A549 (cell line): ENCODE data around the gene EFCAB11. TPM values are rescaled to one million over a fixed set of nuclear protein-coding genes. Genes with fewer than 3 reads are reported as not detected.
"Not testable (repeated sequence)": the region's sequence is repeated elsewhere in the genome, so short reads cannot be mapped to it uniquely, and the experiment has no call there.

ENCODE experiments used
- ATAC-seq, 2 experiments: fragments of 200-7000 bp in 1 of 2; fragments of >200 bp in 1 of 2; cut with Nextera tagmentation in 1 of 2; cut with Tn5 transposase in 1 of 2; 3 replicates each; pipeline versions ENCODE4 v1.8.0 to v1.9.1; 2018 to 2020; ENCODE audit warnings: mild to moderate bottlenecking in 1 of 2, moderate library complexity in 1 of 2
- CTCF ChIA-PET: fragments of 300-600 bp; sonication (Branson Sonifier 250); formaldehyde crosslinking; extraction: SDS; loops from one replicate; lab custom pipeline; 2021; ENCODE audit warnings: antibody characterized with exemption, inconsistent platforms; lab: Yijun Ruan, JAX
- POLR2A ChIA-PET: fragments of 350-600 bp; formaldehyde crosslinking; extraction: SDS; loops from one replicate; lab custom pipeline; 2021; ENCODE audit warnings: antibody characterized with exemption, inconsistent platforms; lab: Yijun Ruan, JAX
- DNase-seq, 2 experiments: peaks; one replicate each; pipeline versions ENCODE4 v3.0.0 to v3.0.0-alpha.2; 2011 to 2016; ENCODE audit warnings: low read depth in 1 of 2, low spot score in 1 of 2
- FAIRE-seq: peaks from 2 replicates; lab custom pipeline; 2011; peaks lifted over from hg19 to GRCh38; lab: Jason Lieb, UNC
- H3K27ac ChIP-seq, 2 experiments: fragments of >200 bp; sonication (Bioruptor Twin); formaldehyde crosslinking; 3 replicates each; pipeline ENCODE4 v1.5.1; 2016 to 2017
- H3K4me1 ChIP-seq: fragments of >200 bp; sonication (Bioruptor Twin); formaldehyde crosslinking; 3 replicates; pipeline ENCODE4 v1.6.1; 2016
- H3K4me2 ChIP-seq: fragments of >200 bp; sonication (Bioruptor Twin); formaldehyde crosslinking; 3 replicates; pipeline ENCODE4 v1.6.1; 2016
- H3K4me3 ChIP-seq: fragments of >200 bp; sonication (Bioruptor Twin); formaldehyde crosslinking; 3 replicates; pipeline ENCODE4 v1.5.1; 2016
- H3K9me3 ChIP-seq: fragments of >200 bp; sonication (Bioruptor Twin); formaldehyde crosslinking; 3 replicates; pipeline ENCODE4 v1.6.1; 2016
- BHLHE40 ChIP-seq: IDR thresholded peaks from 2 replicates; pipeline ENCODE4 v1.6.1; 2012; ENCODE audit warnings: low read depth, low read length, inconsistent platforms
- CBX8 ChIP-seq: fragments of 200-600 bp; sonication (generic); IDR thresholded peaks from 2 replicates; pipeline ENCODE4 v1.6.1; 2016
- HDAC2 ChIP-seq: fragments of 200-600 bp; sonication (generic); IDR thresholded peaks from 2 replicates; pipeline ENCODE4 v1.6.1; 2016
- HOXA7 ChIP-seq: fragments of 250-450 bp; sonication (Bioruptor Pico); IDR thresholded peaks from 2 replicates; pipeline ENCODE4 v1.5.0; 2020; ENCODE audit warnings: mild to moderate bottlenecking, moderate library complexity
- JUNB ChIP-seq: fragments of >200 bp; sonication (Bioruptor Twin); formaldehyde crosslinking; IDR thresholded peaks from 2 replicates; pipeline ENCODE4 v1.6.1; 2016
- NPAS2 ChIP-seq: fragments of 250-450 bp; sonication (Bioruptor Pico); IDR thresholded peaks from 2 replicates; pipeline ENCODE4 v1.8.0; 2022; ENCODE audit warnings: mild to moderate bottlenecking, moderate library complexity, borderline replicate concordance
- PHF8 ChIP-seq: fragments of 200-600 bp; sonication (generic); IDR thresholded peaks from 2 replicates; pipeline ENCODE4 v1.6.1; 2016; ENCODE audit warnings: low read depth, mild to moderate bottlenecking, antibody characterized with exemption, moderate library complexity, borderline replicate concordance
- RARB ChIP-seq: fragments of 250-450 bp; sonication (Bioruptor Pico); IDR thresholded peaks from 2 replicates; pipeline ENCODE4 v1.8.0; 2021; ENCODE audit warnings: mild to moderate bottlenecking, moderate library complexity
- RCOR1 ChIP-seq: fragments of 150-350 bp; IDR thresholded peaks from 2 replicates; pipeline ENCODE4 v1.6.1; 2014; ENCODE audit warnings: antibody characterized with exemption, low read length, low read depth
- RFX5 ChIP-seq: fragments of 450-650 bp; IDR thresholded peaks from 2 replicates; pipeline ENCODE4 v1.7.1; 2014; ENCODE audit warnings: antibody characterized with exemption, mild to moderate bottlenecking, moderate library complexity
- SREBF2 ChIP-seq: fragments of 450-650 bp; IDR thresholded peaks from 2 replicates; pipeline ENCODE4 v1.6.1; 2014; ENCODE audit warnings: mild to moderate bottlenecking, moderate library complexity
- TP53 ChIP-seq: fragments of 250-450 bp; sonication (Bioruptor Pico); IDR thresholded peaks from 2 replicates; pipeline ENCODE4 v1.5.0; 2021; ENCODE audit warnings: mild to moderate bottlenecking, moderate library complexity
- USF2 ChIP-seq: fragments of 450-650 bp; IDR thresholded peaks from 2 replicates; pipeline ENCODE4 v1.6.1; 2014; ENCODE audit warnings: antibody characterized with exemption
- ZC3H11A ChIP-seq: fragments of 450-650 bp; IDR thresholded peaks from 2 replicates; pipeline ENCODE4 v1.6.1; 2014; ENCODE audit warnings: antibody characterized with exemption, mild to moderate bottlenecking
- WGBS: methylation state at CpG from one replicate; pipeline ENCODE4 v1.1.6; 2017; ENCODE audit errors: missing lambda C conversion rate; 5-methylcytosine and 5-hydroxymethylcytosine counted together
- polyA plus RNA-seq, 4 experiments: library from polyadenylated mRNA; depleted of rRNA in 3 of 4; stranded (reverse); fragments of >200 nt; fragmentation: RNase III in 1 of 4; extraction: RNeasy Plus Mini Kit Qiagen cat#74134 plus additional on column Dnase treatment in 1 of 4; gene quantifications; 2 replicates in 3 of 4; 3 replicates in 1 of 4; pipeline ENCODE4 v1.2.3, GENCODE V29; 2011 to 2017

The EFCAB11 gene
- polyA plus RNA-seq, 2 of the 4 experiments (the other 2 are of a cell fraction): 18.8 to 19.6 TPM

GRCh38 chr14:89892953-89893352 is 61.6 kb downstream of the EFCAB11 start:
- 86% methylated on average over 5 of the region's 6 CpGs for WGBS
- CTCF ChIA-PET: no interaction called here
- H3K4me3 ChIP-seq: no peak overlapping the region
- H3K27ac ChIP-seq: no peak overlapping the region
- TF ChIP-seq HDAC2: no peak
- no peak for TF ChIP-seq BHLHE40
- TF ChIP-seq JUNB: no peak
- no peak for TF ChIP-seq RARB (CRISPR knock-in tag)
- no peak for TF ChIP-seq RFX5
- TF ChIP-seq SREBF2: no peak
- 0 out of 3 replicates have a peak, but pooled peaks cover 3% of the 10 kb centered on the region for H3K9me3 ChIP-seq
- FAIRE-seq (no peak), ATAC-seq (no peak), DNase-seq (no peak)
- no peak overlapping the region for H3K4me2 ChIP-seq
- H3K4me1 ChIP-seq: no peaks in the 10 kb centered on the region
- POLR2A ChIA-PET: no interaction called here

GRCh38 chr14:89891721-89892120 is 62.8 kb downstream of the EFCAB11 start:
- FAIRE-seq, H3K27ac ChIP-seq, H3K4me2 ChIP-seq, POLR2A ChIA-PET, H3K4me1 ChIP-seq, ATAC-seq, H3K9me3 ChIP-seq, H3K4me3 ChIP-seq, DNase-seq: not testable (repeated sequence)
- CTCF ChIA-PET: interaction anchor here (0.9 kb wide), 1 partner anchor 852 kb away, joined by 3 read pairs; no protein-coding TSS in a partner anchor
- WGBS: 94% methylated on average over 35 of the region's 35 CpGs

- WGBS: 29% methylated on average over 1 of the region's 1 CpG
- Histone ChIP-seq H3K4me1 (no peaks in the 10 kb centered on the region), H3K4me2 (no peak overlapping the region), H3K4me3 (no peak overlapping the region), H3K9me3 (0 out of 3 replicates have a peak, but pooled peaks cover 3% of the 10 kb centered on the region), H3K27ac (no peak overlapping the region)
- CTCF ChIA-PET: interaction anchor here (0.6 kb wide), 1 partner anchor 24 kb away, joined by 3 read pairs; no protein-coding TSS in a partner anchor
- FAIRE-seq: no peak
- no peak for TF ChIP-seq RCOR1
- POLR2A ChIA-PET: no interaction called here
- no peak for DNase-seq
- ATAC-seq: no peak
Measured at GRCh38 chr14:89891055-89891454, 63.5 kb downstream of the EFCAB11 start.

GRCh38 chr14:89890589-89890988 is 63.9 kb downstream of the EFCAB11 start:
- Histone ChIP-seq H3K27ac (no peak overlapping the region), H3K9me3 (0 out of 3 replicates have a peak, but pooled peaks cover 3% of the 10 kb centered on the region), H3K4me3 (no peak overlapping the region), H3K4me2 (no peak overlapping the region), H3K4me1 (no peaks in the 10 kb centered on the region)
- no peak for FAIRE-seq
- ATAC-seq: no peak
- no peak for DNase-seq
- ChIA-PET CTCF (interaction anchor here (0.6 to 2.2 kb wide), 3 partner anchors 9 to 241 kb away, joined by 3 to 6 read pairs (median 3); no protein-coding TSS in a partner anchor), POLR2A (no interaction called here)
- TF ChIP-seq NPAS2 (CRISPR knock-in tag): no peak
- TF ChIP-seq, all 56 proteins: peak for 0
- WGBS: 58% methylated on average over 4 of the region's 4 CpGs

- TF ChIP-seq TP53 (CRISPR knock-in tag) (no peak), HOXA7 (CRISPR knock-in tag) (no peak), ZC3H11A (no peak), USF2 (no peak), PHF8 (no peak), CBX8 (no peak), JUNB (no peak), HDAC2 (no peak)
- TF ChIP-seq, all 56 proteins: peak for 0
- DNase-seq (no peak), ATAC-seq (no peak), FAIRE-seq (no peak)
- Histone ChIP-seq H3K9me3 (0 out of 3 replicates have a peak, but pooled peaks cover 3% of the 10 kb centered on the region), H3K4me3 (no peak overlapping the region), H3K4me1 (no peaks in the 10 kb centered on the region), H3K27ac (no peak overlapping the region), H3K4me2 (no peak overlapping the region)
- ChIA-PET CTCF (interaction anchor here (0.7 to 2.2 kb wide), 2 partner anchors 10 to 240 kb away, joined by 3 to 6 read pairs; no protein-coding TSS in a partner anchor), POLR2A (no interaction called here)
- WGBS: 79% methylated on average over 4 of the region's 4 CpGs
Measured at GRCh38 chr14:89889626-89890025, 64.9 kb downstream of the EFCAB11 start.
